GM21723 (cell line): Measurements from ENCODE around the gene CD300A.
A peak's percentile ranks its signal among the peaks of the same experiment; 100 is the strongest.

Experiments used
- ATAC-seq: cut with Tn5 transposase; IDR thresholded peaks from one replicate; pipeline ENCODE4 v1.9.1; 2021; ENCODE audit warnings: mild to moderate bottlenecking, moderate library complexity; ENCODE audit not compliant: unreplicated experiment

The CD300A gene

DNA sequence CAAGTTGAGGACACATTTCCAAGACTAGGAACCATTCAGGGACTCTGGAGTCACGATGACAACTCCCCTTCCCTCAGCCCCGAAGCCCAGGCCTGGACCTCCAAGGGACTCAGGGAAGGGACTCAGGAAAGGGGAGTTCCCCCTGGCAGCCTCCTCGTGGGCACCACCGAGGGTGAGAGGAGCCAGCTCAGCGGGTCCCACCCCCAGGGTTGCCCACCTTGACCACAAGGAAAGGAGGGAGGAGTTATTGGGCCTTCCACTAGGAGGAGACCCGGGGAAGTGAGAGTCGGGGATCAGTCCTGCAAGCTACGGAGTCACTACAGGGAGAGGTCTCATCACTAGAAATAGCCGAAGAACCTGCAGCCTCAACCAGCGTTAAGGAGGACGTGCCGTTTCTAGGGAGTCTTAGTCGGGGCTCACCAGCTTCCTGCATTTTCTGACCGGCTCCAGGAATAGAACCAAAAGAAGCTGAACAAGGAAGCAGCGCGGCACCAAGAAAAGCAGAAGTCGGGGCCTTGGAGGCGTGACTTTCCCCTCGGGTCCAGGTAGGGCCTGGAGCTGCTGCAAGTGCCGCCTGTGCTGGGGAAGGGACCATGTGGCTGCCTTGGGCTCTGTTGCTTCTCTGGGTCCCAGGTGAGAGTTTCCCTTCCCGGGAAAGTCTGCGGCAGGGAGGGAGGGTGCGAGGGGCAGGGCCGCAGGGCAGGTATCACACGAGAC lies at the start of gene CD300A:
Gene CD300A (plus strand): TSS at position 524 of the 717 bp plus-strand sequence. CDS start 70 bp downstream, at position 594.
- no peak for ATAC-seq

- peak; percentile 67 for ATAC-seq
These were observed 49.0 kb upstream of the CD300A start for GRCh38 chr17:74417178-74418045.

DNA sequence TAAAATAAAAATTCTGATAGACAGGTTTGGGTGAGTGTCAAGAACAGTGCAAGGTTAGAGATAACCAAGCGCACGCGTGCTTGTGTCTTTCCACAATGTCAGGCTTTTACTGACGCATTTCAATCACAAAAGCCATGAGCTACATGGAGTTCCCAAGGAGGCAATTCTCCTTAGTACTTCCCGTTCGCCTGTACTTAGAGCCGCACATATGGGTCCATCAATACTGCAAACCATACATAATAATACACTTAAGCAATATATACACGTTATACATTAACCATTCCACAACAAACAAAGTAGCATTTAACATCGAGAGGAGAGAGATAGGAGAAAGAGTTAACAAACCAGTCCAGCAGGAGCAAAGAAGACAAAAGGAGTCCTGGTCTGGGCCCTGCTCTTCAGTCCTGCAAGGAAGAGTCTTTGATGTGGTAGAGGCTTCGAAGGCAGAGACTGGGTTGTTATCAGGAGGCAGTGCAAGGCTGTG lies 46.5 kb upstream of the CD300A start:
- ATAC-seq, result no peak

GRCh38 chr17:74424117-74424516 lies 42.3 kb upstream of the CD300A start:
- ATAC-seq, result no peak

DNA sequence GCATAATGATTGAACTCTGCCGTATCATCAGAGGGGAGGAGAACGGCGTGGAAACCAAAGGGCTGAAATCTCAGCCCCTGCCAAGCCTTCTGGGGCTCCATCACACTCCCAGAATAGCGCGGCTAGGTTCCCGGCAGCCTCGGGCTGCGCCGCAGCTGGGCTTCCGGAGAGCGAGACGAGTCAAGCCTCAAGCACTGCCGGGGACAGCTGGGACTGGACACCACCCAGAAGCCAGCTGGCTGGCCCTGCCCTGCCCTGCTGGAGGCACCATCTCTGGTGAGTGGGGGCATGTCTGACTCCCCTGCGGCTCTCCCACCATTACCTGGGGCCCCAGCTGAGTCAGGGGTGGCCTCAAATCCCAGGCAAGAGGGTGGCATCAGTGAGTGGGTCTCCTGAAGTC lies 41.8 kb upstream of the CD300A start:
- no peak for ATAC-seq

- ATAC-seq, result no peak
These were observed 39.8 kb upstream of the CD300A start for GRCh38 chr17:74426551-74427047.

DNA sequence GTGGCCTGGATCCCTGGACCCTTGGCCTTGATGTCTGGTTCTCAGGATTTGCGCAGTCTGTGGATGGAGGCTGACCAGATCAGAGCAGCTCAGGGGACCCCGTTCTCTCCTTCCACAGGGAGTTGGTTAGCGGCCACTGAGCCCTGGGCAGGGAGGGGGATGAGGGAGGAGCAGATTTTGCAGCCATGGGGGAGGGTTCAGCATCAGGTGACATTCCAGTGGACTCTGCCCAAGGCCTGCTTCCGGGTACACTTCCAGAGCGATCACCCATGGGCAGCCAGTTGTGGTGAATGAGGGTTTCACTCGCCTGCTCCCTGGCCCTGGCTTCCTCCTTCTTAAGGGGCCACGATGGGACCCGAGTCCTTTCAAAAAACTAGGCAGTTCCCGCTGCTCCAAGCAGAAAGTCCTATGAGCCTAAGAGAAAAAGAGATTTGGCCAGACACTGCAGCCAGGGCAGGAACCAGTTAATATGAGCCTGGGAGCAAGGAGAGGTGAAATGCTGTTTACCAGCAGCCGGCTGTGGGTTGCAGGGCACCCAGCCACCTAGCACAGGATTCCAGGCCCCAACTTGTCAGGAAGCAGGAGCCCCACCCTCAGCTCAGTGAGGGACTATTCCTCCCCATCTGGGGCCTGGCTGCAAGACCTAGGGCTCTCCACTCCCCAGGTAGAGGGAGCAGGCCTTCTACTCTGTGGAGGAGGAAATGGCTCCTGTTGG lies 39.2 kb upstream of the CD300A start:
- no peak for ATAC-seq

GRCh38 chr17:74427763-74428153 lies 38.7 kb upstream of the CD300A start:
- no peak for ATAC-seq

GRCh38 chr17:74429604-74430384 lies 36.6 kb upstream of the CD300A start:
- no peak for ATAC-seq

DNA sequence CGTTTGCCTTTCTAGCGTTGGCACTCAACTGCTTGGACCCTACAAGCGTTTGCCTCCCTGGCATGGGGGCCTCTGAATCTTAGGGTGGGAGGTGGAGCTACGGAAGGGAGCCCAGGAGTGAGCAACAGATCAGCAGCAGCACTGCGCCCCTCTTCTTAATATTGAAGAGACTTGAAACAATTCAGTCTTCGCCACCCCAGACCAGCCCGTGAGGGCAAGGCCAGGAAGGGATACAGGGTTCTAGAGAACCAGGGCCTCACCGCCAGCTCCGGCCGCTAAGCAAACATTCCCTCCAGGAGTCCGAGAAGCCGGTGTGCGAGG lies 36.1 kb upstream of the CD300A start:
- ATAC-seq, result no peak

DNA sequence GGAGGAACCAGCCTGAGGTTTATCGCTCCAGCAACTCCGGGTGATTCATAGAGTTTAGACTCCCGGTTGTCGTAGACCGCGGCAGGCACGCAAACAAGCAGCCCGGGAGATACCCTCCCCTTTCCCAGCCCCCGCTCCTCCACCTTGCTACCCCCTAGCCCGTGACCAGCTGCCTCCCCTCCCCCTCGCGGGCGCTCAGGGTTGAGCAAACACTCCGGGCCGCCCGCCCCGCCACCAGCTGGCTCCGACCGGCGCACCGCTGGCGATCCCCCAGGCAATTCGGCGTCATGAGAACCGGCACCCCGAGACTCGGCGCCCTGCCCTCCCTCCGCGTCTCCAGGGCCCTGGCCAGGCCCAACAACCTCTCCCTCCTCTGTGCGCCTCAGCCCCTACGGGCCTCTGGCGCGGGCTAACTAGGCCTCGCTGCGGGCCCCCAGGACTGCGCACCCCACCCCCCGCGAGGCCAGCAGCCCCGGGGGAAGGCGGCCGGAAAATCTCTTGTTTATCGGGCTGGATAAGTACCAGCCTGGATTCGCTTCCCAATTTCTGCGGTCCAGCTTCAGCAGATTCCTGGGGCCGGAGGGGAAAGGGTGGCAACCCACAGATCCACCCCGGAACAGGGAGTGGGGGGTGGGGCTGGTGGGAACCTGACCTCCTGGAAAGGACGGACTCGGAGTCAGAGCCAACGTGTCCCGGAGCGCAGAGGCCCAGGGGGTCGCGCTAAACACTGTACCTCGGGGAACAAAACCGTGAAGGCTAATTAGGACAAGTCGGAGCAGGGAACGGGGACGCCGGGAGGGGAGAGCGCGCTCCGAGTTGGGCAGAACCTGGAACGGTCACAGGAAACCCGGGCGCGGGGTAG lies 35.5 kb upstream of the CD300A start:
- ATAC-seq, result peak; percentile 39

DNA sequence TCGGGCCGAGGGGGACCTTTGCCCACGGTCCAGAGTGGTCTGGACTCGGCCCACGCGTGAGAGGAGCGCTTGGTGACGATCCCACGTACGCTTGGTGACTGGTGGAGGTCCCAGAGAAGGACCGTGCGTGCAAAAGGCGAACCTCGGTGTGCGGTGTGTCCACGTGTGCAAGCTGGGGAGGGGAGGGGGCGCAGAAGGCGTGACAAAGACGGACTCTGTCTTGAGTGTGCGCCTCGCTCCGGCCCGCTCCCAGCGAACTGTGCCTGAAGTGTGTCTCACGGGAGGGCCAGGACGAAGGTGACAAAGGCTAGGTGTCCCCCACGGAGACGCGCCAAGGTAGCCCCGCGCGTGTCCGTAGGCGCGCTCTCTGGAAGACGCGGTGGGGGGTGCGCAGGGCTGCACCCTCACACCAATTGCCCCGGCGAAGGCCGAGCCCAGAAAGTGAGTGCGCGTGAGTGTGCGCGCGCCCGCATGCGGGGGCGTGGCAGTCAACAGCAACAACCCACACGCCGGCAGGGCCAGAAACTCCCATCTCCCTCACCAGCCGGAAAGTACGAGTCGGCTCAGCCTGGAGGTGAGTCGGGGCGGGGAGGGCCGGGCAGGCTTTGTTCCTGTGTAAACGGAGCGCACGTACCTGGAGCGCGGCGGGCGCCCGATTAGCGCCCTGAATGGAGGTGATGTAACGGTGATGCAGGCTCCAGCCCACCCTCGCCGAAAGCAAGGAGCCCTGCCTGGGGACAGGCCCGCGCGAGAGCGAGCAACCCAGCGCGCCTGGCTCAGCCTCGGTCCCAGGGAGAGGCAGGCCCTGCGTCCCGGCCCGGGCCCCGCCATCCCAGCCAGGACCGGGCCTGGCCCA lies 34.6 kb upstream of the CD300A start, which contains the start of gene GPRC5C:
Gene GPRC5C (plus strand): TSS at position 521 of the 856 bp plus-strand sequence. CDS start 7,689 bp downstream, outside the sequence.
- ATAC-seq, result no peak

- no peak for ATAC-seq
These were observed 34.1 kb upstream of the CD300A start for GRCh38 chr17:74432424-74432690.

GRCh38 chr17:74432766-74433391 lies 33.6 kb upstream of the CD300A start:
- no peak for ATAC-seq

GRCh38 chr17:74433421-74434121 lies 32.9 kb upstream of the CD300A start:
- ATAC-seq, result no peak

- ATAC-seq, result no peak
These were observed 30.6 kb upstream of the CD300A start for GRCh38 chr17:74435775-74436359.

- no peak for ATAC-seq
These were observed 28.7 kb upstream of the CD300A start for GRCh38 chr17:74437702-74438101.
